GM18517 (cell line): ENCODE data around the gene DBH.
"Not testable (repeated sequence)": the region's sequence is repeated elsewhere in the genome, so short reads cannot be mapped to it uniquely, and the experiment has no call there.

Experiments used
- ATAC-seq: cut with Tn5 transposase; IDR thresholded peaks from one replicate; pipeline ENCODE4 v1.9.1; 2021; ENCODE audit warnings: mild to moderate bottlenecking, moderate library complexity; ENCODE audit not compliant: unreplicated experiment

DBH gene

DNA sequence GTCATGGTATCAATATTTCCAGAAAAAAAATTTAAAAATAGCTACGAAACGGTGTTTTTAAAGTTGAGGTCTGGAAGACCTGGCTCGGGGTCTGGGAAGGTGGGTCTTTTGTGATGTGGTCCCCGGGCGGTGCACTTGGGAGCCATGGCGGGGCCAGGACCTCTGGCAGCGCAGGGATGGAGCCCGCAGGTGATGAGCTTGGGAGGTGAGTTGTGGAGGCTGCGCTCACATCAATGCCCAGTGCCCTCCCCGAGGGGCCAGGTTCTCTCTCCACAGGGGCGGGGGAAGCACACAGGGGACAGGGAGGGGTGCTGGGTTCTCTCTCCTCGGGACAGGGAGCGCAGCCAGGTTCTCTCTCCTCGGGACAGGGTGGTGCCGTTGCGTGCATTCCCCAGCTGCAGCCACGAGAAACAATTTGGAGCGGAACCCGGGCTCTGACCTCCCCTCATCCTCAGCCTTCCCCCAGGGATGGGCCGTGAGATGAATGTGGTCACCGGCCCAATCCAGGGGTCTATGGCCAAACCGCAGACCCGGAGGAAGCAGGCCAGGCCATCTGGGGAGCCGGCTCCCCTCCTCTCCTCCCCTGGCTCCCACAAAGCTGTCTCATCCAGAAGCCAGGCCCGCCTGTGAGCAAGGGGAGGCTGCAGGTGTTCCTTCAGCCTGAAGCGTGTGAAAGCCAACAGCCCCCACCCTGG is 25.8 kb downstream of the DBH start:
- ATAC-seq: no peak

DNA sequence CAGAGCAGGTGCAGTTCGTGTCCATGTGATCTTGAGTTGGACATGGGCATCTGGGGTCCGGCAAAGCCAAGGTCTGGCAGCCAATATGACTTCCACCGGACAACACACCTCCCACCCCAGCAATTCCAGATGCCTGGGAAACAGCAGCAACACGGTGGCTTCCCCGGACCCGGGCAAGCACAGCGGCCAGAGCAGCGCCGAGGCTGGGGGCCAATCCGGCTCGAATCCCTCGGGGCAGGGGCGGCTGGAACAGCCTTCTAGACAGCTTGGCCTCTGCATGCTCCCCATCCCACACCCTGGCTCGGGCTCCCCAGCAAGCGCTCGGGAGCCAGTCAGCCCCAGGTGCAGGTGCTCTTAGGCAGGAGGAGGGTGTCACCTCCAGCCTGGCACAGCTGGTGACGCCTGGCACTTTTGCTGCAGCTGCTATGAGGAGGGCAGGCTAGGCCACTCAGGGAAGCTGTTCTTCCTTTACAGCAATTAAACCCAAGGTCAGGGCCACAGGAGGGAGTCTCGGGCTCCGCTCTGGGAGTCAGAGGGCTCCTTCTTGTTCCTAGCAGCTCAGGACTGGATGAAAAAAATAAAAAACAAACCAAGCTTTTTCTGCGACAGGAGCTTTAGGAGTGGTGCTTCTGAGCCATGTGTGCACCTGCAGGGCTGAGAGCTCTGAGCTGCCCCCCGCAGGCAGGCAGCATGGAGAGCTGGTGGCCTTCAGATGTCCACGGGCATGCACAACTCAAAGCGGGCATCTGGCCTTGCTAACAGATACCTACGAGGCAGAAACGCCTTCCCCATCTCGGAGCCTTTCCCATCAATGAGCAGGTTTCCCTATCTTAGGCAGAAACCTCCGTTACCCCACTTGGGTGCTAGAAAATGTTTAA is 28.2 kb downstream of the DBH start:
- ATAC-seq: no peak

DNA sequence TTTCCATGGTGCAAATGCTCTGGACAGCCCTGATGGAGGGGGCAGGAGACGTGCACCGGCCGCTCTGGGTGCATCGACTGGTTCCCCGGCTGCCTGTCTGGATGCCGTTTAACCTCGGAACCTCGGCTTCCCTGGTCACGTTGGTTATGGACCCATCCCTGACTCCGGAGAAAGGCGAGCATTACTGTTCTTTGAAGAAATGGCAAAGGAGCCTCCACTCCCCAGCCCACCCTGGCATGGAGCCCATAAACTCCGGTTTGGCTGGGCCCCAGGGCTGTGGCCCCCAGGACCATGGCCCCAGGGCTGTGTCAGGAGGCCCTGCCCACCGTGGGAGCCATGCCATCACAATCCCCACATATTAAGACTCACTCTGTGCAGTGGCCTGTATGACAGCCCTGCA is 28.9 kb downstream of the DBH start:
- no peak for ATAC-seq

DNA sequence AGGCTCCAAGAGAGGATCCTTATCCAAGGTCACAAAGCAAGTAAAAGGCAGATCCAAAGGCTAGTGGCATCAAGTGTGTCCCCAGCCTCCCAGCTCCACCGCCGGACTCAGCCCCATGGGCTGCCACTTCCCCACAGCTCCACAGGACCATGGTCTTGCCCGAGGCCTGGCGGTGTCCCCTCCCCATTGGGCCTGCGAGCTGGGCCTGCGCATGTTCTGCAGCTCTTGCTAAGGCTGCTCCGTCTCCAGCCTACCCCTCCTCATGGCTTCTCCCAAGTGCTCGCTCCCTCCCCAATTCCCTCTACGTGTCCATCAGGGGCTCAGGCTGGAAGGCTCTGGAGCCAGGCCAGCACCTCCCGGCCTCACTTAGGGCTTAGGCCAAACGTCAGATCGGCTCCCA is 29.4 kb downstream of the DBH start:
- ATAC-seq: no peak

DNA sequence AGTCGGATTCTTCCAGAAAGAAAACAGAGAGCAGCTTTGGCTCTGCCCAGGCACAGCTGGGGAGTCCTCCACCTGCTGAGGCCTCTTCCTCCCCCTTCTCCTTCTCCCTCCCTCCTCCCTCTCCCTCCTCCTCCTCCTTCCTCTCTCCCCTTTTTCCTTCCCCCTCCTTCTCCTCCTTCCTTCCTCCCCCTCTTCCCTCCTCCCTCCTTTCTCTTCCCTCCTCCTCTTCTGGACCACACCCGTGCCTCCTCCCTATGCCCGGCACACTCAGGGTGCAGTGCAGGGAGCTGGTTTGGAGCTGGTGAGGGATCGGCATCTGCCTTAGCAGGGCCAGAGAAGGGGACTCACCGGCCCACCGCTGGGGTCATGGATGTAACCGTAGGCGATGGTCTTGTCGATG is 30.2 kb downstream of the DBH start:
- no peak for ATAC-seq

DNA sequence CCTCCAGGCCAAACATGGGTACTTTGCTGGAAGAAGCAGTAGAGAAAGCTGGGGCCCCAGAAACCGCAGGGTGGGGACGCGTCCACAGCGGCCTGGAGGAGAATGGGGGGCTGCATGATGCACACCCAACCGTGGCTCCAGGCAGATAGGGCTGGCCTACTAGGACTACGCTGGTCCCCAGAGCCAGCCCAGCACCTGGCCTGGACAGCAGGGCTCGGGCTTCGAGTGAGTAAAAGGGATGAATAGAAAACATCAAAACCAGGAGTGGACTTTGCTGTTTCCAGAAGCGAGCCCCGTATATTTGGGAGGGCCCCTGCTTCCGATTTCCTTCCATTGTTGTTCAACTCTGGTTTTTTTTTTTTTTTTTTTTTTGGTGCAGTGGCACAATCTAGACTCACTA is 30.7 kb downstream of the DBH start:
- no peak for ATAC-seq

DNA sequence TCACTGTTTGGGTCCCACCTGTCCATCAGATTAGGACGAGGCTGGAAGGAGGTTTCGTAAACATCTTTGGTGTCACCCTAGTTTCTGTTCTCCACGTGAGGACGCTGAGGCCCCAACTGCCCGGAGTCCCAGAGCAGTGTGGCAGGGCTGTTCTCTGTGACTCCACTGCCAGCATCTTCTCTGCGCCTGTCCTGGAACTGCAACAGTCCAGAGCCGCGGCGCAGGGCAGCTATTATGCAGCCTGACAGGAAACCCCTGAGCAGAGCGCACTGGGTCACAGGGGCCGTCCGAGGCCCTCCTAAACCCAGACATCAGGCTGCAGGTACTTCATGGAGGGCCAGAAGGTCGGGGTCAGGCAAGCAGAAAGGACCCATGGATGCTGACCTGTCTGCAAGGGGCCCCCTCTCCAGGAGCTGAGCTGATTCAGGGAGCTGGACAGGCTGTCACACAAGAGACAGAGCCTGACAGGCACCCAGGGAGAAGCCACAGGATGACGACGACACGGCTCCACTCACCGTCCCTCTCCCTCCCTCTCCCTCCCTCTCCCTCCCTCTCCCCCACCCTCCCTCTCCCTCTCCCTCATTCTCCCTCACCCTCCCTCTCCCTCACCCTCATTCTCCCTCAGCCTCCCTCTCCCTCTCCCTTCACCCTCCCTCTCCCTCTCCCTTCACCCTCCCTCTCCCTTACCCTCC is 31.7 kb downstream of the DBH start:
- ATAC-seq: no peak

DNA sequence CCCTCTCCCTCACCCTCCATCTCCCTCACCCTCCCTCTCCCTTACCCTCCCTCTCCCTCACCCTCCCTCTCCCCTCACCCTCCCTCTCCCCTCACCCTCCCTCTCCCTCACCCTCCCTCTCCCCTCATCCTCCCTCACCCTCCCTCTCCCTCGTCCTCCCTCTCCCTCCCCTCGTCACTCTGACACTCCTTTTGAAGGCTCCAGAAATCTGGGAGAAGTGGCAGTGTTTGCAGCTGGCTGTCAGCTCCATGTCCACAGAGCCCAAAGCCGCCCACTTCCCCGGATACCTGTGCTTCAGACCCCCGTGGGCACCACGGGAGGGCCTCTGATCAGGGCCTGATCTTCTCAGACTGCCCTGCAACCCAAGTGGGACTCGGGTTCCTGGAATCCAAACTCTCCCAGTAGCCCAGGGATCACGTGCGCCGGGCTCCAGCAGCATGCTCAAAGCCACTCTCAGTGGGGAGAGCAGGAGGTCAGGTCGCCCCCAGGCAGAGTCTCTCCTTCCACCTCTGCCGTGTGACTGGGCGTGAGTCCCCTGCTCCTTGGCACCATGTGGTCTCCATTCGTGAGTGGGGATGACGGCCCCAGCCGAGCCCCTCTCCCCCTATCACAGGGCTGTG is 33.1 kb downstream of the DBH start:
- no peak for ATAC-seq

DNA sequence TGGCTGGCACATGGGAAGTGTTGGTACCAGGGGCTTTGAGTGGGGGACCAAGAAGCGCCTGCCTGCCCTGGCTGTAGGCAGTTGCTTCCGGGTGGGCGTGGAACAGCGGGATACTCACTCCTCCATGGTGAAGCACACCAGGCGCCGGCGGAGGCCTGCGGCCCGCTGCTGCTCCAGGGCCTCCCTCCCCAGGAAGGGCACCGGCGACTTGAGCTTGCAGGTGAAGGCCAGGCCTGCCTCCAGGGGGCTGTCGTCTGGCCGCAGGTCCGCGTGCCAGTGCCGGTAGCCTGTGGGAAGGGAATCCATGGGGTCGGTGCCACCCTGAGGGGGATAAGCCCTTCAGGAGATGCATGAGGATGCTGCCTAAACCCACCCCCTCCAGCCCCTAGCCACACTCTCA is 34.3 kb downstream of the DBH start:
- no peak for ATAC-seq

DNA sequence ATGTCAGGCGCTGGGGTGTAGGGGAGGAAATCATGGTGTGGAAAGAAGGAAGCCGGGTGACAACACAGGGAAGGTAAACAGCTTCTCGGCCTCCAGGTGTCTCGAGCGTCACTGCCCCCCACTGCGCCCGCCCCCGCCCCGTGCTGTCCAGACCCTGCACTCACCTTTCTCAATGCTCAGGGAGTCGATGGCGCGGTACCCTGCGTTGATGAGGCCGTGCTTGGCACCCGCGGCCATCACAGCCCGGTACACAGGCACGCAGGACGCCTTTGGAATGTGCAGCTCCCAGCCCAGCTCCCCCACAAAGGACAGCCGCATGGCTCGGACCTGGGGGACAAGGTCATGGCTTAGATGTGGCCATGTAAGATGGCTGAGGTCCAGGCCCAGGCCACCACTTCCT is 35.2 kb downstream of the DBH start:
- no peak for ATAC-seq

DNA sequence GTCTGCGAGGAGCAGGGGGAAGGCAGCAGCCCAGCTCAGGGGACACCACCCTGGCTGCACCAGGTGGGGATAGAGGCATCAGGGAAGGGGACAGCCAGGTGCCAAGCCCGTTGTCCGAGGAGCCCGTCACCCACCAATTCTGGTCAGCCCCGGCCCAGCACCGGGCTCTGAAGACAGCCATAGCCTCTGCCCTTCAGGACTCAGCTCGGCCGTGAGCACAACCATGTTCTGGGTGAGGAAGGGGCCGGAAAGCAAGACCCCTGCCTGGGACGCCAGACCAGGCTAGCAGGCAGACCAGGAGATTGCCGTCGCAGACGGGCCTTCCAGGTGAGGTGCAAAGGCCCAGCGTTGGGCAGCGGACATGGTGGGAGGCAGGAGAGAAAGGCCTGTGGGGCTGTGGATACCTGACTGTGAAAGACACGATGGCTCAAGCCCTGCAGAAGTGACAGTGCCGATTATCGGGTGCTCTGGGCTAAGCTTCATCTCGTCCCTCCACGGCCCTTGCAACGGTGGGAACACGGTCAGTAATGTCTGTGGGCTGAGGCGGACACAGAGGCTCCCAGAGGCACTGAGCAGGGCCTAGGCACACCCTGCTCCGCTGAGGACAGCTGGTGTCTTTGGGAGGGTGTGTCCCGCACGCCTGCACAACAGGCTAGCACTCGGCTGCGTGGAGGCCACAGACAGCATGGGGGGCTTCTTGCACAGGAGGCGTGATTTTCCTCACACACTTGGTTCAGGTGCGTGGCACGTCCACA is 36.5 kb downstream of the DBH start:
- ATAC-seq: no peak

DNA sequence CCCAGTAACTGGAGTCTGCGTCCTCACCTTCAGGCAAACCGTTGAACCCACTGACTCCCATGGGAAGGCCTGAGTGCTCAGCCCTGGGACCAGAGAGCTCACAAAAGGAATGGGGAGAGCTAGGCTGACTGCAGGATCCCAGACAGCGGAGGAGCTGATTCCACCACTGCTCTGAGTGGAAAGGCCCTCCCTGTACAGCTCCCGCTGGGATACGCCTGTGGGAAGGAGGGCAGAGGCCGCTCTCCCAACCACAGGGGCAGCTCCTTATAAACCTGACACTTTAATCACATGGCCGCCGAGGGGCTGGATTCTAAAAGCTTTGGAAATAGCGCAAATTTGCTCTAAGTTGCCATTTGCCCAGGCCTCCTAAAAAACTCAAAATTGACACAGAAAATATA is 37.1 kb downstream of the DBH start:
- ATAC-seq: no peak

DNA sequence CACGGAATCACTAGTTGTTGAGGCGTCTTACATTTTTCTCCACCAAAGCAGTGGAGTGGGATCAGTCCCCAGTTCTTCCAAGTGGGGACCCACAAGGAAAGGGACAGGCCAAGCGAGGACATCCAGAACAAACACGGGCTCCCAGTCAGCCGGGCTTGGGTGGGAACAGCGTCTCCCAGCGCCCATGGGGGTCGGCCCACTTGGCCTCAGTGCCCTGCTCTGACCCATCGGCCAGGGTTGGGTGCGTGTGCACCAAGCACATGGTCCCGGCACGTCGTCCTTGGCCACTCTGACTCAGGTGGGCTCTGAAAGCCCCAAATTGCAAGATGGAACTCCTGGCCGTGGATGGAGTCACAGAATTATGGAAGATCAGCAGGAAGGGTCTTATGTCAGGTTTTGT is 37.9 kb downstream of the DBH start:
- no peak for ATAC-seq

DNA sequence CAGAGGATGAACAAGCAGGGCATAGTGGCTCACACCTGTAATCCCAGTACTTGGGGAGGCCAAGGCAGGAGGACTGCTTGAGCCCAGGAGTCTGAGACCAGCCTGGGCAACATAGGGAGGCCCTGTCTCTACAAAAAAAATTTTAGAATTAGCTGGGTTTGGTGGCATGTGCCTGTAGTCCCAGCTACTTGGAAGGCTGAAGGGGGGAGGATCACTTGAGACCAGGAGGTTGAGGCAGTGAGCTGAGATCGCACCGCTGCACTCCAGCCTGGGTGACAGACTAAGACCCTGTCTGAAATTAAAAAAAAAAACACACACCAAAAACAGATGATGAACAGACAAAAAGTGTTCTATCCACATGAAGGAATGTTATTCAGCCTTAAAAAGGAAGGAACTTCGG is 39.6 kb downstream of the DBH start:
- ATAC-seq: not testable (repeated sequence)

DNA sequence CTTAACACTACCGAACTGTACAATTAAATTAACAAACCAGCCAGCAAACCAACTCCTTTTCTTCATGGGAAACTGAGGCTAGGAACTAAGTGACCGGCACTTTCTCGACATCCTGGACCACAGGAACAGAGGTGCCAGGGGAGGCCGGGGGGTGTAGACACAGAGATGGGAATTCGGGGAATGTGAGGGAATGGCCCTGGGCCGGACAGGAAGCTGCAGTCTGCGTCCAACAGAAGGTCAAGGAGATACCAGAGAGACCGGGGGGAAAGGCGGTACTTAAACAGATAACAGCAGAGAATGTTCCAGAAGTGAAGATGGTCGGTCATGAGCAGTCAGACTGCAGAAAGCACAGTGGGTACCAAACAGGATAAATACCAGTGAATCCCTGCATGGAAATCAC is 40.3 kb downstream of the DBH start:
- no peak for ATAC-seq

DNA sequence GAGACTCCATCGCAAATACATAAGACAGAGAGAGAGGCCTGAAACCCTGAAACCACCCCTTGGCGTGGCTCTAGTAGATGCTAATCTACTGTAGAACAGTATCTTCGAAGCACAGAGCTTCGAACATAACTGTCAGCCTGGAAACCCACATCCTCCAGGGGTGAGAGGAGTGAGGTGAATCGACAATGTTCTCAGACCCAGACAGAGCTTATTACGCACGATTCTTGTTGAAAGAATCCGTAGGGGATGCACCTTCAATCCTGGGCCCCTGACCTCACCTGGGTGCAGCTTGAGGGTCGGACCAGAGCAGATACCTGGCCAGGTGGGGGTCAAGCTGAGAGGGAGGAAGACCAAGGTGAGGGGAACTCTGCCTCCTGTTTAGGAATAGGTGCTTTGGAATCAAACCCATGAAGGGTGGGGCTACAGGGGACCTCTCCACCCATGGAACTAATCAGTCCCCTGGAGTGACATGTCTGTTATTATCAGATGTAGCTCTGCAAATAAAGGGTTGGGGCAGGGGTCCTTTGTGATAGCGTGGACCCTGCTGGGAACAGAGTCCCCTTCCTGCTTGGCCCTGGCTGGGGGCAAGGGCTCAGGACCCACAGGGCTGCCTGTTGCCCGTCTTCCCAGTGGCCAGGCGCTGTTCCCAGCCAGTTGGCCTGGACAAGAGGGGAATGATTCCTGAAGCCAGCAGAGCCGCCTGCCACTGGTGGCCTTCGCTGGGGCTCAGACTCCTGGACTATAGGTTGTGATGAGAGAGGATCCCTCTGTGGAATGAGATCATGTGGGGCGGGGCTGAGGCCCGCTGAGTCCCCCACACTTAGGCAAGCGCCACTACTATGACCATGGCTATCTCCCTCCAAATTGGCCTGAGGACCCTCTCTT is 41.2 kb downstream of the DBH start:
- no peak for ATAC-seq

DNA sequence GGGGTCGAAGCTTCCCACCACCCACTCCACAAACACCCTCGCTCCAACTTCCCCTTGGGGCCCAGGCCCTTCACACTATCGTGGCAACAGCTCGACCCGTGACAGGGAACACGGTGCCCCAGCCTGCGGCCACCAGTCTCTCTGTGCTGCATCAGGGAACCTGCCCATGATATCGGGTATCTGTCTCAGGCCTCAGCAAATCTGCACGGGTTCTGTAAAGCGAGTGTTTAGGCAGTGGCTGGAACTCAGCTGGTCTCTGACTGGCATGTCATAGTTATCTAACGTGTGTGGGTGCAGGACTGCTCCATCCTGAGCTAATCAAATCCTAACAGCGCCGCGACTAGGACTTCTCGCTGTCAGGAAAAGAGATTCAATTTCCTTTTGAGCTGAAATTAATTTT is 42.9 kb downstream of the DBH start:
- ATAC-seq: no peak

DNA sequence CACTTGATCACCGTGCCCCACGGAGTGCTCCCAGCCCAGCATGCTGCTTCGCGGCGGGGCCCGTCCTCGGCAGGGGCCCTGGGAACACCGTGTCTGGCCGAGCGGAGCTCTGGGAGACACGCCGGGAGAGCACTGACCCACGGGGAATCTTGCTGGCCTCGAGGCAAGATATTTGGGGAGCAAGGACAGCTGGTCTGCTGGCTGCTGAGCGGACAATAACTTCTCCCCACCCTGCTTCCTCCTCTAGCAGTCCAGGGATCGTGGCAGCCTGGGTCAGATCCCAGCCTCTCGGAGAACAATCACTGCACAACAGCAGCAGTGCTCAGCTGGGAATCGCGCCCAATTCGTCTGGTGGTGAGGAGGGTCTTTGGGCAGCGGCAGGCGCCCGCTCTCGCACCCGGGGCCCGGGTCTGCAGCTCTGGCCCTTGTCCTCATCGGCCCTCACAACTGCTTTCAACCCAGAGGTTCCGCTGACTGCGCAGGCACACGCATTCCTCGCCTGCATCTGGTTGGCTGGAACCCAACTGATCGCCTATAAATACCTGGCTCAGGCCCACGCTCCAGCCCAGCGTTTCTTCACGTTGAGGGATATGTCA is 43.4 kb downstream of the DBH start:
- ATAC-seq: no peak

DNA sequence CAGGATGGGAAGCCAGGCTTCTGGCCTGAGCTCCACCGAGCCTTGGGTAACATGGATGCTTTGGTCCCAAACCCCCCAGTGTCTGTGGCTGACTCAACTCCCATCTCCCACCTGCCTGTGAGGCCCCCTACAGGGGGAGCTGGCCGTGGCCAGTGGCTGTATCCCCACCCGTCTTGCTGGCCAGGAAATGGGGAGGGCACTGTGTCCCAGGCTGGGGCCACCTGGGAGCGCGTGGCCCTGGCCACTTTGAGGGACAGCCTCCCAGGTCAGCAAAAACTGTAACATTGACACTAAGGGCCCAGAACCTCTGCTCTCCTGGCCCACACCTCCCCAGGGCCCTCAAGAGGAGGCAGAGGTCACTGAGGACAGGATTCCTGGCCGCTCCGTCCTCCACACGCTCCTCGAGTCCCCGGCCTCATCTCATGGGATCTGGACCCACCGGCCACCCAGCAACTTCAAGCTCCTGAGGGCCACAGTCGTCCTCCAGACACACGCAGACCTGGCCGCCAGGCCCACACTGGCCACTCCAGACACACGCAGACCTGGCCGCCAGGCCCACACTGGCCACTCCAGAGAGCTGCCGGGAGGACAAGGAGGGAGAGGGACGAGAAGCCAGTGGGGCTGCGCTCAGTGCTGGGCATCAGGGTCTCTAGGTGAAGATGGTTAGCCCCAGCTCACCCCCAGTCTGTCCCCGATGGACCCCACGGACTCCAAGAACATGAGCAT is 44.2 kb downstream of the DBH start:
- no peak for ATAC-seq
